ENCODE data around the gene MKLN1.

MKLN1 gene

GRCh38 chr7:131438969-131439368 lies 111.3 kb downstream of the MKLN1 start:
- Histone ChIP-seq H3K27ac (ENCODE audit: low read depth, low read length, poor library complexity, severe bottlenecking) (no peak overlapping the region), H3K79me2 (ENCODE audit: insufficient read depth, low read length) (no peaks in the 10 kb centered on the region), H3K9ac (ENCODE audit: low read length) (no peak overlapping the region), H3K27me3 (ENCODE audit: insufficient read depth, low read length) (no peaks in the 10 kb centered on the region), H3K9me3 (ENCODE audit: low read length) (peaks cover 19% of the 10 kb centered on the region), H3K4me1 (ENCODE audit: insufficient read depth, low read length, severe bottlenecking) (no peaks in the 10 kb centered on the region), H3K4me2 (ENCODE audit: low read length) (no peak overlapping the region), H4K20me1 (ENCODE audit: insufficient read depth, low read length) (no peaks in the 10 kb centered on the region), H3F3A (ENCODE audit: insufficient read depth, low read length) (no peaks in the 10 kb centered on the region), H2AFZ (ENCODE audit: low read length) (no peak overlapping the region), H3K4me3 (ENCODE audit: low read depth, low read length, poor library complexity, severe bottlenecking) (no peak overlapping the region), H3K9me2 (ENCODE audit: low read depth, low read length) (no peaks in the 10 kb centered on the region), H3K36me3 (ENCODE audit: insufficient read depth, low read length) (peaks cover 91% of the 10 kb centered on the region)
- no peak for TF ChIP-seq EZH2 (IDR thresholded peaks at IDR 0.05; ENCODE audit: borderline replicate concordance, low read length)
- TF ChIP-seq, protein P1, sequence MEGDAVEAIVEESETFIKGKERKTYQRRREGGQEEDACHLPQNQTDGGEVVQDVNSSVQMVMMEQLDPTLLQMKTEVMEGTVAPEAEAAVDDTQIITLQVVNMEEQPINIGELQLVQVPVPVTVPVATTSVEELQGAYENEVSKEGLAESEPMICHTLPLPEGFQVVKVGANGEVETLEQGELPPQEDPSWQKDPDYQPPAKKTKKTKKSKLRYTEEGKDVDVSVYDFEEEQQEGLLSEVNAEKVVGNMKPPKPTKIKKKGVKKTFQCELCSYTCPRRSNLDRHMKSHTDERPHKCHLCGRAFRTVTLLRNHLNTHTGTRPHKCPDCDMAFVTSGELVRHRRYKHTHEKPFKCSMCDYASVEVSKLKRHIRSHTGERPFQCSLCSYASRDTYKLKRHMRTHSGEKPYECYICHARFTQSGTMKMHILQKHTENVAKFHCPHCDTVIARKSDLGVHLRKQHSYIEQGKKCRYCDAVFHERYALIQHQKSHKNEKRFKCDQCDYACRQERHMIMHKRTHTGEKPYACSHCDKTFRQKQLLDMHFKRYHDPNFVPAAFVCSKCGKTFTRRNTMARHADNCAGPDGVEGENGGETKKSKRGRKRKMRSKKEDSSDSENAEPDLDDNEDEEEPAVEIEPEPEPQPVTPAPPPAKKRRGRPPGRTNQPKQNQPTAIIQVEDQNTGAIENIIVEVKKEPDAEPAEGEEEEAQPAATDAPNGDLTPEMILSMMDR (IDR thresholded peaks at IDR 0.05; ENCODE audit: low read length): no peak

- Histone ChIP-seq H3F3A (ENCODE audit: insufficient read depth, low read length) (no peaks in the 10 kb centered on the region), H4K20me1 (ENCODE audit: insufficient read depth, low read length) (no peaks in the 10 kb centered on the region), H3K79me2 (ENCODE audit: insufficient read depth, low read length) (no peaks in the 10 kb centered on the region), H3K9ac (ENCODE audit: low read length) (no peak overlapping the region), H3K4me1 (ENCODE audit: insufficient read depth, low read length, severe bottlenecking) (no peaks in the 10 kb centered on the region), H2AFZ (ENCODE audit: low read length) (no peak overlapping the region), H3K9me2 (ENCODE audit: low read depth, low read length) (no peaks in the 10 kb centered on the region), H3K9me3 (ENCODE audit: low read length) (peaks cover 19% of the 10 kb centered on the region), H3K27ac (ENCODE audit: low read depth, low read length, poor library complexity, severe bottlenecking) (no peak overlapping the region), H3K4me2 (ENCODE audit: low read length) (no peak overlapping the region), H3K4me3 (ENCODE audit: low read depth, low read length, poor library complexity, severe bottlenecking) (no peak overlapping the region), H3K27me3 (ENCODE audit: insufficient read depth, low read length) (no peaks in the 10 kb centered on the region), H3K36me3 (ENCODE audit: insufficient read depth, low read length) (peaks cover 81% of the 10 kb centered on the region)
- TF ChIP-seq, protein P1 (IDR thresholded peaks at IDR 0.05; ENCODE audit: low read length): no peak
- TF ChIP-seq EZH2 (IDR thresholded peaks at IDR 0.05; ENCODE audit: borderline replicate concordance, low read length): no peak
Observed at GRCh38 chr7:131443496-131443895, 115.8 kb downstream of the MKLN1 start.

GRCh38 chr7:131444683-131445082 lies 117.0 kb downstream of the MKLN1 start:
- Histone ChIP-seq H3K27me3 (ENCODE audit: insufficient read depth, low read length) (no peaks in the 10 kb centered on the region), H3F3A (ENCODE audit: insufficient read depth, low read length) (no peaks in the 10 kb centered on the region), H3K4me2 (ENCODE audit: low read length) (no peak overlapping the region), H3K36me3 (ENCODE audit: insufficient read depth, low read length) (peaks cover 81% of the 10 kb centered on the region), H2AFZ (ENCODE audit: low read length) (no peak overlapping the region), H3K79me2 (ENCODE audit: insufficient read depth, low read length) (no peaks in the 10 kb centered on the region), H3K27ac (ENCODE audit: low read depth, low read length, poor library complexity, severe bottlenecking) (no peak overlapping the region), H3K9me2 (ENCODE audit: low read depth, low read length) (no peaks in the 10 kb centered on the region), H4K20me1 (ENCODE audit: insufficient read depth, low read length) (no peaks in the 10 kb centered on the region), H3K4me1 (ENCODE audit: insufficient read depth, low read length, severe bottlenecking) (no peaks in the 10 kb centered on the region), H3K9ac (ENCODE audit: low read length) (no peak overlapping the region), H3K9me3 (ENCODE audit: low read length) (peaks cover 15% of the 10 kb centered on the region), H3K4me3 (ENCODE audit: low read depth, low read length, poor library complexity, severe bottlenecking) (no peak overlapping the region)
- no peak for TF ChIP-seq EZH2 (IDR thresholded peaks at IDR 0.05; ENCODE audit: borderline replicate concordance, low read length)
- TF ChIP-seq, protein P1 (IDR thresholded peaks at IDR 0.05; ENCODE audit: low read length): no peak

Data from OCI-LY1 (cell line).